Mesenchymal stem cell (in vitro differentiated cells and primary cell): ENCODE data around the gene CYP4A11.
"Not testable (repeated sequence)": the region's sequence is repeated elsewhere in the genome, so short reads cannot be mapped to it uniquely, and the experiment has no call there.

Source experiments
- DNase-seq: peaks from one replicate; pipeline ENCODE4 v3.0.0-alpha.2; 2013
- H2AFZ ChIP-seq: one replicate; pipeline ENCODE4 v1.6.1; 2013; ENCODE audit warnings: low read depth, mild to moderate bottlenecking, control low read depth, inconsistent platforms, low read length, moderate library complexity
- H2AK5ac ChIP-seq: 2 replicates; pipeline ENCODE4 v1.6.1; 2013; ENCODE audit warnings: low read length, moderate library complexity, mild to moderate bottlenecking, inconsistent platforms; ENCODE audit not compliant: severe bottlenecking
- H2BK120ac ChIP-seq: one replicate; pipeline ENCODE4 v1.6.1; 2013; ENCODE audit warnings: low read depth, mild to moderate bottlenecking, inconsistent platforms, low read length, moderate library complexity
- H2BK12ac ChIP-seq, 2 experiments: one replicate each; pipeline ENCODE4 v1.6.1; 2013; ENCODE audit warnings: inconsistent platforms in 2 of 2, low read length in 2 of 2, mild to moderate bottlenecking in 2 of 2, moderate library complexity in 2 of 2, control low read depth in 1 of 2
- H2BK15ac ChIP-seq: one replicate; pipeline ENCODE4 v1.6.1; 2013; ENCODE audit warnings: mild to moderate bottlenecking, low read depth, inconsistent platforms; ENCODE audit not compliant: poor library complexity, severe bottlenecking
- H2BK5ac ChIP-seq: 2 replicates; pipeline ENCODE4 v1.6.1; 2013; ENCODE audit warnings: low read depth, mild to moderate bottlenecking, low read length, control low read depth, inconsistent platforms; ENCODE audit not compliant: poor library complexity, severe bottlenecking
- H3K14ac ChIP-seq, 2 experiments: one replicate each; pipeline ENCODE4 v1.6.1; 2013; ENCODE audit warnings: inconsistent platforms in 2 of 2, low read length in 2 of 2, control low read depth in 1 of 2, mild to moderate bottlenecking in 1 of 2, moderate library complexity in 1 of 2
- H3K18ac ChIP-seq, 2 experiments: one replicate each; pipeline ENCODE4 v1.6.1; 2013; ENCODE audit warnings: inconsistent platforms in 2 of 2, low read length in 2 of 2, control low read depth in 1 of 2, low read depth in 1 of 2, mild to moderate bottlenecking in 1 of 2
- H3K23ac ChIP-seq, 2 experiments: one replicate each; pipeline ENCODE4 v1.6.1; 2013; ENCODE audit warnings: inconsistent platforms in 2 of 2, low read length in 2 of 2, mild to moderate bottlenecking in 2 of 2, moderate library complexity in 2 of 2, control low read depth in 1 of 2
- H3K27ac ChIP-seq: 2 replicates; pipeline ENCODE4 v1.5.1; 2013; ENCODE audit warnings: mild to moderate bottlenecking, moderate library complexity, low read length, control low read depth, inconsistent platforms; ENCODE audit not compliant: poor library complexity, severe bottlenecking
- H3K27me3 ChIP-seq, 2 experiments: 2 replicates each; pipeline versions ENCODE4 v1.6.1 to v1.7.0; 2013; ENCODE audit warnings: low read length in 2 of 2, mild to moderate bottlenecking in 2 of 2, moderate library complexity in 2 of 2, control low read depth in 1 of 2, inconsistent platforms in 1 of 2; ENCODE audit not compliant: control insufficient read depth in 1 of 2, insufficient read depth in 1 of 2
- H3K36me3 ChIP-seq, 2 experiments: 2 replicates each; pipeline versions ENCODE4 v1.6.1 to v1.7.0; 2013; ENCODE audit warnings: low read length in 2 of 2, control low read depth in 1 of 2, inconsistent platforms in 1 of 2, low read depth in 1 of 2, mild to moderate bottlenecking in 1 of 2; ENCODE audit not compliant: insufficient read depth in 2 of 2, control insufficient read depth in 1 of 2
- H3K4ac ChIP-seq, 2 experiments: one replicate each; pipeline ENCODE4 v1.6.1; 2013; ENCODE audit warnings: inconsistent platforms in 2 of 2, low read length in 2 of 2, mild to moderate bottlenecking in 2 of 2, moderate library complexity in 2 of 2, control low read depth in 1 of 2, low read depth in 1 of 2
- H3K4me1 ChIP-seq: 2 replicates; pipeline ENCODE4 v1.6.1; 2013; ENCODE audit warnings: low read depth, low read length, control low read depth; ENCODE audit not compliant: control insufficient read depth, insufficient read depth
- H3K4me2 ChIP-seq: 2 replicates; pipeline ENCODE4 v1.6.1; 2013; ENCODE audit warnings: low read length, mild to moderate bottlenecking, inconsistent platforms; ENCODE audit not compliant: poor library complexity, severe bottlenecking
- H3K4me3 ChIP-seq, 2 experiments: 2 replicates each; pipeline versions ENCODE4 v1.5.1 to v1.7.0; 2013; ENCODE audit warnings: low read length in 2 of 2, mild to moderate bottlenecking in 2 of 2, control low read depth in 1 of 2, low read depth in 1 of 2; ENCODE audit not compliant: insufficient read depth in 1 of 2
- H3K79me1 ChIP-seq: replicated peaks from 2 replicates; pipeline ENCODE4 v1.6.1; 2013; ENCODE audit warnings: mild to moderate bottlenecking, control low read depth, low read length, inconsistent platforms; ENCODE audit not compliant: poor library complexity, severe bottlenecking
- H3K9ac ChIP-seq: 2 replicates; pipeline ENCODE4 v1.7.0; 2013; ENCODE audit warnings: mild to moderate bottlenecking, low read length, moderate library complexity
- H3K9me3 ChIP-seq: 2 replicates; pipeline ENCODE4 v1.7.0; 2013; ENCODE audit warnings: mild to moderate bottlenecking, low read length; ENCODE audit not compliant: control insufficient read depth
- H4K8ac ChIP-seq: one replicate; pipeline ENCODE4 v1.6.1; 2013; ENCODE audit warnings: inconsistent platforms, mild to moderate bottlenecking, low read length, moderate library complexity
- H4K91ac ChIP-seq: one replicate; pipeline ENCODE4 v1.6.1; 2013; ENCODE audit warnings: mild to moderate bottlenecking, low read length, inconsistent platforms
- WGBS: methylation state at CpG from one replicate; pipeline ENCODE4 v1.1.7; 2013; ENCODE audit warnings: mixed read lengths; 5-methylcytosine and 5-hydroxymethylcytosine counted together

Gene CYP4A11

DNA sequence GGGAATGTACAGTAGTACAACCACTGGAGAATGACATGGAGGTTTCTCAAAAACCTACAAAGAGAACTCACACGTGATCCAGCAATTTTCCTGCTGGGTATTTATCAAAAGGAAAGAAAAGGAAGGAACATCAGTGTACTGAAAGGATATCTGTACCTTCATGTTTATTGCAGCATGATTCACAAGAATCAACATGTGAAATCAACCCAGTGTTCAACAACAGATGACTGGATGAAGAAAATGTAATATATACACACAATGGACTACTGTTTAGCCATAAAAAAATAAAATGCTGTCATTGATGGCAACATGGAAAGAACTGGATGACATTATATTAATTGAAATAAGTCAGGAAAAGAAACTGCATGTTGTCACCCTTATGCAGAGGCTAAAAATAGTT is 19.0 kb upstream of the CYP4A11 start:
- H3K79me1 ChIP-seq: no peaks in the 10 kb centered on the region
- H2BK15ac ChIP-seq: no peak overlapping the region
- no peaks in the 10 kb centered on the region for H3K9me3 ChIP-seq
- H2AK5ac ChIP-seq: no peak overlapping the region
- H2BK120ac ChIP-seq: no peak overlapping the region
- H3K4me2 ChIP-seq: no peak overlapping the region
- H2BK12ac ChIP-seq: no peak overlapping the region
- no peak overlapping the region for H3K9ac ChIP-seq
- no peak overlapping the region for H4K91ac ChIP-seq
- no peak overlapping the region for H3K27ac ChIP-seq
- H2AFZ ChIP-seq: no peak overlapping the region
- WGBS: 20% methylated on average over 1 of the region's 1 CpG
- H4K8ac ChIP-seq: no peak overlapping the region
- H3K4me1 ChIP-seq: no peaks in the 10 kb centered on the region
- H3K27me3 ChIP-seq: no peaks in the 10 kb centered on the region
- no peak overlapping the region for H2BK5ac ChIP-seq
- no peak overlapping the region for H3K23ac ChIP-seq
- H3K4ac ChIP-seq: no peak overlapping the region
- H3K4me3 ChIP-seq: no peak overlapping the region
- no peak overlapping the region for H3K18ac ChIP-seq
- no peak overlapping the region for H3K14ac ChIP-seq
- no peaks in the 10 kb centered on the region for H3K36me3 ChIP-seq
- DNase-seq: no peak

DNA sequence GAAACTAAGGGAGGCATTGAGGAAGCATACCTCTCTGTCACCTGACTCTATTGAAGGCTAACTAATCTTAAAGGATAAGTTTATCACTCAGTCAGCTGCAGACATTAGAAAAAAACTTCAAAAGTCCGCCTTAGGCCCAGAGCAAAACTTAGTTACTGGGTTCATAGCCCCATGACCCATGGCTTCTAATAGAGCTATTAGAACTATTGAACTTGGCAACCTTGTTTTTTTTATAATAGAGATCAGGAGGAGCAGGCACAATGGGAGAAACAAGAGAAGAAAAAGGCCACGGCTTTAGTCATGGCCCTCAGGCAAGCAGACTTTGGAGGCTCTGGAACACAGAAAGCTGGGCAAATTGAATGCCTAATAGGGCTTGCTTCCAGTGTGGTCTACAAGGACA is 13.8 kb upstream of the CYP4A11 start:
- H3K18ac ChIP-seq, H3K9ac ChIP-seq, H2BK5ac ChIP-seq, H3K27ac ChIP-seq, H3K4ac ChIP-seq, H3K4me3 ChIP-seq, H4K91ac ChIP-seq, H2BK120ac ChIP-seq, H3K79me1 ChIP-seq, H3K23ac ChIP-seq, H3K4me2 ChIP-seq, H2BK15ac ChIP-seq, H3K36me3 ChIP-seq, H4K8ac ChIP-seq, H3K14ac ChIP-seq, H2AFZ ChIP-seq, H2BK12ac ChIP-seq, H2AK5ac ChIP-seq, DNase-seq, H3K27me3 ChIP-seq, H3K4me1 ChIP-seq, H3K9me3 ChIP-seq: not testable (repeated sequence)
- 65% methylated on average over 1 of the region's 2 CpGs for WGBS

DNA sequence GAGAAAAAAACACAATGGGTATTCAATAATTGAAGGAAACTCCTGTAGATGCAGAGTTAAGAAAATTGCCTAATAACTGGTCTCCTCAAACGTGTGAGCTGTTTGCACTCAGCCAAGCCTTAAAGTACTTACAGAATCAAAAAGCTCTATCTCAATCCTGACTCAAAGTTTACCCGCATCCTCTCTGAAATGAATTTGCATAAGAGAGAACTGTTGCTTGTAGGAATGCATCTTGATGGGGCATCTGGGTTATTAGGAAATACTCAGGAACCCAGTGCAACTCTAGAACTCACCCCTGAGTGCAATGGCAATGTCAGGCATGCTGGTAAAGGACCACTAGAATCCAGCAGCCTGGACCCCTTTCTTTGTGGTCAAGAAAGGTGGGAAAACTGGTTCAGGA is 12.6 kb upstream of the CYP4A11 start:
- not testable (repeated sequence) for H4K8ac ChIP-seq, H3K9me3 ChIP-seq, H3K36me3 ChIP-seq, H2BK15ac ChIP-seq, H3K23ac ChIP-seq, H3K79me1 ChIP-seq, H2BK120ac ChIP-seq, H2BK12ac ChIP-seq, H4K91ac ChIP-seq, H3K27ac ChIP-seq, H3K27me3 ChIP-seq, H3K14ac ChIP-seq, H3K4me1 ChIP-seq, H3K9ac ChIP-seq, H2BK5ac ChIP-seq, DNase-seq, H3K18ac ChIP-seq, H3K4me3 ChIP-seq, H2AFZ ChIP-seq, H3K4ac ChIP-seq, H3K4me2 ChIP-seq, H2AK5ac ChIP-seq
- WGBS: 80% methylated on average over 1 of the region's 2 CpGs

DNA sequence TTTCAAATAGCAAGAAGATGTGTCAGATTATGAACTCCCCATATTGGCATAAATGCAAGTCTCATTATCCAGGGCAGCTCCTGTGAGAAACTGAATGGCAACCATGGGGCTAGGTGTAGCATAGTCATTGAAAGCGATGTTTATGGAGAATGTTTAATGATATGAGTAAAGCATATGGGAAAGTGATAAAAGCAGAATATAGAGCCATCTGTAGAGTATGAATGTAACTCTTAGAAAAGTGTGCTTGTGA is 8.1 kb upstream of the CYP4A11 start:
- not testable (repeated sequence) for H3K18ac ChIP-seq, H2BK12ac ChIP-seq, H3K4me1 ChIP-seq, H2BK15ac ChIP-seq, H3K9ac ChIP-seq, H3K27me3 ChIP-seq, DNase-seq, H3K79me1 ChIP-seq, H3K14ac ChIP-seq, H2AK5ac ChIP-seq, H4K91ac ChIP-seq, H3K4me2 ChIP-seq, H2BK120ac ChIP-seq, H3K4me3 ChIP-seq, H4K8ac ChIP-seq, H2AFZ ChIP-seq, H2BK5ac ChIP-seq, H3K27ac ChIP-seq, H3K9me3 ChIP-seq, H3K4ac ChIP-seq, H3K36me3 ChIP-seq, H3K23ac ChIP-seq
- 90% methylated on average over 1 of the region's 1 CpG for WGBS
